ENCODE results near the gene TSPAN18.

- TF ChIP-seq CTCF (IDR thresholded peaks at IDR 0.05; ENCODE audit: low read depth, low read length) (no peak), EZH2phosphoT487 (IDR thresholded peaks at IDR 0.05; ENCODE audit: low read depth) (no peak)
These were observed 126.9 kb downstream of the TSPAN18 start for GRCh38 chr11:44853666-44854065.

Data from OCI-LY3 (cell line).